ENCODE data around the gene DNAJB14. TPM values are rescaled to one million over a fixed set of nuclear protein-coding genes. Genes with fewer than 3 reads are reported as not detected.
A peak's percentile ranks its signal among the peaks of the same experiment; 100 is the strongest.

DNAJB14 gene
- polyA plus RNA-seq, 2 donors: 6.4 to 7.0 TPM

- H3K4me1 ChIP-seq (ENCODE audit: control insufficient read depth in 2 of 2, insufficient read depth in 2 of 2, low read length in 1 of 2): no peaks in the 10 kb centered on the region
Observed at GRCh38 chr4:99947190-99947578, 766 bp upstream of the DNAJB14 start.

GRCh38 chr4:99945718-99946355 lies 581 bp downstream of the DNAJB14 start:
- Histone ChIP-seq H3K27ac (ENCODE audit: low read depth in 2 of 2, low read length in 1 of 2) (peak overlapping the region; percentile 99), H3K4me1 (ENCODE audit: control insufficient read depth in 2 of 2, insufficient read depth in 2 of 2, low read length in 1 of 2) (no peaks in the 10 kb centered on the region), H3K27me3 (ENCODE audit: control insufficient read depth in 1 of 2, insufficient read depth in 2 of 2, low read length in 2 of 2) (no peaks in the 10 kb centered on the region), H3K4me3 (ENCODE audit: low read depth in 1 of 2, low read length in 2 of 2) (peak overlapping the region; percentile 68 to 88), H3K36me3 (ENCODE audit: control insufficient read depth in 2 of 2, insufficient read depth in 2 of 2, low read length in 1 of 2) (no peaks in the 10 kb centered on the region), H3K9me3 (ENCODE audit: control insufficient read depth in 2 of 2, insufficient read depth in 1 of 2, low read depth in 1 of 2, low read length in 1 of 2) (no peaks in the 10 kb centered on the region)
- WGBS, 2 donors: 2 to 3% methylated on average over 22 to 25 of the region's 25 CpGs

More at GRCh38 chr4:99947190-99947578, 766 bp upstream of the DNAJB14 start:
- Histone ChIP-seq H3K36me3 (ENCODE audit: control insufficient read depth in 2 of 2, insufficient read depth in 2 of 2, low read length in 1 of 2) (no peaks in the 10 kb centered on the region), H3K27me3 (ENCODE audit: control insufficient read depth in 1 of 2, insufficient read depth in 2 of 2, low read length in 2 of 2) (no peaks in the 10 kb centered on the region), H3K4me3 (ENCODE audit: low read depth in 1 of 2, low read length in 2 of 2) (peak overlapping the region; percentile 68 to 88), H3K9me3 (ENCODE audit: control insufficient read depth in 2 of 2, insufficient read depth in 1 of 2, low read depth in 1 of 2, low read length in 1 of 2) (no peaks in the 10 kb centered on the region), H3K27ac (ENCODE audit: low read depth in 2 of 2, low read length in 1 of 2) (peak overlapping the region; percentile 99)
- WGBS, 2 donors: 9 to 11% methylated on average over 8 of the region's 8 CpGs

GRCh38 chr4:99943904-99944437 lies 2.4 kb downstream of the DNAJB14 start:
- WGBS, 2 donors: 78 to 81% methylated on average over 2 of the region's 2 CpGs
- no peaks in the 10 kb centered on the region for H3K36me3 ChIP-seq (ENCODE audit: control insufficient read depth in 2 of 2, insufficient read depth in 2 of 2, low read length in 1 of 2)
- H3K9me3 ChIP-seq (ENCODE audit: control insufficient read depth in 2 of 2, insufficient read depth in 1 of 2, low read depth in 1 of 2, low read length in 1 of 2): no peaks in the 10 kb centered on the region
- no peaks in the 10 kb centered on the region for H3K27me3 ChIP-seq (ENCODE audit: control insufficient read depth in 1 of 2, insufficient read depth in 2 of 2, low read length in 2 of 2)
- no peaks in the 10 kb centered on the region for H3K4me1 ChIP-seq (ENCODE audit: control insufficient read depth in 2 of 2, insufficient read depth in 2 of 2, low read length in 1 of 2)
- no peak overlapping the region for H3K27ac ChIP-seq (ENCODE audit: low read depth in 2 of 2, low read length in 1 of 2)
- no peak overlapping the region for H3K4me3 ChIP-seq (ENCODE audit: low read depth in 1 of 2, low read length in 2 of 2)

- no peaks in the 10 kb centered on the region for H3K27me3 ChIP-seq (ENCODE audit: control insufficient read depth in 1 of 2, insufficient read depth in 2 of 2, low read length in 2 of 2)
- H3K9me3 ChIP-seq (ENCODE audit: control insufficient read depth in 2 of 2, insufficient read depth in 1 of 2, low read depth in 1 of 2, low read length in 1 of 2): no peaks in the 10 kb centered on the region
- peaks cover 0 to 3% of the 10 kb centered on the region in 2 donors for H3K36me3 ChIP-seq (ENCODE audit: control insufficient read depth in 2 of 2, insufficient read depth in 2 of 2, low read length in 1 of 2)
- H3K4me3 ChIP-seq (ENCODE audit: low read depth in 1 of 2, low read length in 2 of 2): no peak overlapping the region
- H3K27ac ChIP-seq (ENCODE audit: low read depth in 2 of 2, low read length in 1 of 2): no peak overlapping the region
- 94 to 96% methylated on average over 3 of the region's 3 CpGs for WGBS, 2 donors
- no peaks in the 10 kb centered on the region for H3K4me1 ChIP-seq (ENCODE audit: control insufficient read depth in 2 of 2, insufficient read depth in 2 of 2, low read length in 1 of 2)
Observed at GRCh38 chr4:99938243-99938753, 8.1 kb downstream of the DNAJB14 start.

GRCh38 chr4:99934891-99935290 lies 11.5 kb downstream of the DNAJB14 start:
- H3K36me3 ChIP-seq (ENCODE audit: control insufficient read depth in 2 of 2, insufficient read depth in 2 of 2, low read length in 1 of 2): peaks cover 0 to 3% of the 10 kb centered on the region in 2 donors
- no peaks in the 10 kb centered on the region for H3K9me3 ChIP-seq (ENCODE audit: control insufficient read depth in 2 of 2, insufficient read depth in 1 of 2, low read depth in 1 of 2, low read length in 1 of 2)
- H3K27me3 ChIP-seq (ENCODE audit: control insufficient read depth in 1 of 2, insufficient read depth in 2 of 2, low read length in 2 of 2): no peaks in the 10 kb centered on the region
- H3K4me3 ChIP-seq (ENCODE audit: low read depth in 1 of 2, low read length in 2 of 2): no peak overlapping the region
- no peak overlapping the region for H3K27ac ChIP-seq (ENCODE audit: low read depth in 2 of 2, low read length in 1 of 2)
- H3K4me1 ChIP-seq (ENCODE audit: control insufficient read depth in 2 of 2, insufficient read depth in 2 of 2, low read length in 1 of 2): no peaks in the 10 kb centered on the region

GRCh38 chr4:99927566-99927965 lies 18.9 kb downstream of the DNAJB14 start:
- WGBS, 2 donors: 84 to 87% methylated on average over 2 of the region's 2 CpGs
- H3K27ac ChIP-seq (ENCODE audit: low read depth in 2 of 2, low read length in 1 of 2): no peak overlapping the region
- H3K9me3 ChIP-seq (ENCODE audit: control insufficient read depth in 2 of 2, insufficient read depth in 1 of 2, low read depth in 1 of 2, low read length in 1 of 2): no peaks in the 10 kb centered on the region
- H3K4me1 ChIP-seq (ENCODE audit: control insufficient read depth in 2 of 2, insufficient read depth in 2 of 2, low read length in 1 of 2): no peaks in the 10 kb centered on the region
- H3K36me3 ChIP-seq (ENCODE audit: control insufficient read depth in 2 of 2, insufficient read depth in 2 of 2, low read length in 1 of 2): no peaks in the 10 kb centered on the region
- no peaks in the 10 kb centered on the region for H3K27me3 ChIP-seq (ENCODE audit: control insufficient read depth in 1 of 2, insufficient read depth in 2 of 2, low read length in 2 of 2)
- H3K4me3 ChIP-seq (ENCODE audit: low read depth in 1 of 2, low read length in 2 of 2): no peak overlapping the region

- Histone ChIP-seq H3K4me1 (ENCODE audit: control insufficient read depth in 2 of 2, insufficient read depth in 2 of 2, low read length in 1 of 2) (no peaks in the 10 kb centered on the region), H3K4me3 (ENCODE audit: low read depth in 1 of 2, low read length in 2 of 2) (no peak overlapping the region), H3K27ac (ENCODE audit: low read depth in 2 of 2, low read length in 1 of 2) (no peak overlapping the region), H3K36me3 (ENCODE audit: control insufficient read depth in 2 of 2, insufficient read depth in 2 of 2, low read length in 1 of 2) (peaks cover 0 to 7% of the 10 kb centered on the region in 2 donors), H3K27me3 (ENCODE audit: control insufficient read depth in 1 of 2, insufficient read depth in 2 of 2, low read length in 2 of 2) (no peaks in the 10 kb centered on the region), H3K9me3 (ENCODE audit: control insufficient read depth in 2 of 2, insufficient read depth in 1 of 2, low read depth in 1 of 2, low read length in 1 of 2) (no peaks in the 10 kb centered on the region)
- WGBS, 2 donors: 89 to 91% methylated on average over 3 of the region's 3 CpGs
Observed at GRCh38 chr4:99921174-99921573, 25.2 kb downstream of the DNAJB14 start.

GRCh38 chr4:99918656-99919055 lies 27.8 kb downstream of the DNAJB14 start:
- no peak overlapping the region for H3K4me3 ChIP-seq (ENCODE audit: low read depth in 1 of 2, low read length in 2 of 2)
- WGBS, 2 donors: 96 to 98% methylated on average over 2 of the region's 2 CpGs
- H3K27me3 ChIP-seq (ENCODE audit: control insufficient read depth in 1 of 2, insufficient read depth in 2 of 2, low read length in 2 of 2): no peaks in the 10 kb centered on the region
- peaks cover 0 to 7% of the 10 kb centered on the region in 2 donors for H3K36me3 ChIP-seq (ENCODE audit: control insufficient read depth in 2 of 2, insufficient read depth in 2 of 2, low read length in 1 of 2)
- no peaks in the 10 kb centered on the region for H3K4me1 ChIP-seq (ENCODE audit: control insufficient read depth in 2 of 2, insufficient read depth in 2 of 2, low read length in 1 of 2)
- H3K9me3 ChIP-seq (ENCODE audit: control insufficient read depth in 2 of 2, insufficient read depth in 1 of 2, low read depth in 1 of 2, low read length in 1 of 2): no peaks in the 10 kb centered on the region
- H3K27ac ChIP-seq (ENCODE audit: low read depth in 2 of 2, low read length in 1 of 2): no peak overlapping the region

GRCh38 chr4:99917575-99917974 lies 28.8 kb downstream of the DNAJB14 start:
- Histone ChIP-seq H3K4me1 (ENCODE audit: control insufficient read depth in 2 of 2, insufficient read depth in 2 of 2, low read length in 1 of 2) (no peaks in the 10 kb centered on the region), H3K4me3 (ENCODE audit: low read depth in 1 of 2, low read length in 2 of 2) (no peak overlapping the region), H3K36me3 (ENCODE audit: control insufficient read depth in 2 of 2, insufficient read depth in 2 of 2, low read length in 1 of 2) (peaks cover 0 to 7% of the 10 kb centered on the region in 2 donors), H3K27me3 (ENCODE audit: control insufficient read depth in 1 of 2, insufficient read depth in 2 of 2, low read length in 2 of 2) (no peaks in the 10 kb centered on the region), H3K27ac (ENCODE audit: low read depth in 2 of 2, low read length in 1 of 2) (no peak overlapping the region), H3K9me3 (ENCODE audit: control insufficient read depth in 2 of 2, insufficient read depth in 1 of 2, low read depth in 1 of 2, low read length in 1 of 2) (no peaks in the 10 kb centered on the region)
- 95 to 96% methylated on average over 3 of the region's 3 CpGs for WGBS, 2 donors

GRCh38 chr4:99915449-99915848 lies 31.0 kb downstream of the DNAJB14 start:
- no peaks in the 10 kb centered on the region for H3K9me3 ChIP-seq (ENCODE audit: control insufficient read depth in 2 of 2, insufficient read depth in 1 of 2, low read depth in 1 of 2, low read length in 1 of 2)
- H3K4me1 ChIP-seq (ENCODE audit: control insufficient read depth in 2 of 2, insufficient read depth in 2 of 2, low read length in 1 of 2): no peaks in the 10 kb centered on the region
- 83 to 91% methylated on average over 2 of the region's 2 CpGs for WGBS, 2 donors
- H3K36me3 ChIP-seq (ENCODE audit: control insufficient read depth in 2 of 2, insufficient read depth in 2 of 2, low read length in 1 of 2): peaks cover 0 to 7% of the 10 kb centered on the region in 2 donors
- H3K4me3 ChIP-seq (ENCODE audit: low read depth in 1 of 2, low read length in 2 of 2): no peak overlapping the region
- no peaks in the 10 kb centered on the region for H3K27me3 ChIP-seq (ENCODE audit: control insufficient read depth in 1 of 2, insufficient read depth in 2 of 2, low read length in 2 of 2)
- no peak overlapping the region for H3K27ac ChIP-seq (ENCODE audit: low read depth in 2 of 2, low read length in 1 of 2)

All from esophagus (tissue), 2 donors.